Activated CD4-positive, alpha-beta T cell treated with anti-CD3 and anti-CD28 coated beads, Interleukin-2, amount 50 U/mL, for 48 hours (primary cell): ENCODE results near the gene IQSEC1.

ENCODE experiments used
- DNase-seq, 2 experiments: peaks; one replicate each; pipeline ENCODE4 v3.0.0-alpha.2; 2020

IQSEC1 gene

GRCh38 chr3:12902181-12902999 lies 170.8 kb downstream of the IQSEC1 start:
- no peak for DNase-seq

- DNase-seq: no peak
Measured at GRCh38 chr3:12901623-12902045, 171.6 kb downstream of the IQSEC1 start.

- DNase-seq: no peak
Measured at GRCh38 chr3:12900885-12901411, 172.3 kb downstream of the IQSEC1 start.

- DNase-seq: no peak
Measured at GRCh38 chr3:12898965-12899755, 174.1 kb downstream of the IQSEC1 start.

- DNase-seq: no peak
Measured at GRCh38 chr3:12898290-12898964, 174.8 kb downstream of the IQSEC1 start.

- DNase-seq: no peak
Measured at GRCh38 chr3:12897381-12898289, 175.6 kb downstream of the IQSEC1 start.

GRCh38 chr3:12896063-12896985 lies 176.9 kb downstream of the IQSEC1 start:
- DNase-seq: no peak

- no peak for DNase-seq
Measured at GRCh38 chr3:12895391-12896062, 177.7 kb downstream of the IQSEC1 start.

- DNase-seq: no peak
Measured at GRCh38 chr3:12894629-12895028, 178.6 kb downstream of the IQSEC1 start.

GRCh38 chr3:12893852-12894251 lies 179.4 kb downstream of the IQSEC1 start:
- no peak for DNase-seq

- no peak for DNase-seq
Measured at GRCh38 chr3:12893247-12893646, 180.0 kb downstream of the IQSEC1 start.

GRCh38 chr3:12892840-12893189 lies 180.4 kb downstream of the IQSEC1 start:
- no peak for DNase-seq

GRCh38 chr3:12891985-12892839 lies 181.0 kb downstream of the IQSEC1 start:
- peak; percentile 48 to 51 for DNase-seq

GRCh38 chr3:12891391-12891984 lies 181.7 kb downstream of the IQSEC1 start:
- DNase-seq: no peak

GRCh38 chr3:12890610-12891390 lies 182.4 kb downstream of the IQSEC1 start:
- no peak for DNase-seq

GRCh38 chr3:12886736-12887135 lies 186.5 kb downstream of the IQSEC1 start:
- no peak for DNase-seq

GRCh38 chr3:12886106-12886679 lies 187.0 kb downstream of the IQSEC1 start:
- peak; percentile 18 to 24 for DNase-seq

- no peak for DNase-seq
Measured at GRCh38 chr3:12885583-12885930, 187.7 kb downstream of the IQSEC1 start.
